GM12891 (cell line): Measurements from ENCODE around the gene RIN3.

Experiments
- POLR2A ChIP-seq: IDR thresholded peaks from 2 replicates; pipeline ENCODE4 v1.6.1; 2011; ENCODE audit warnings: low read depth, low read length, control low read depth
- TAF1 ChIP-seq: IDR thresholded peaks from 2 replicates; pipeline ENCODE4 v1.6.1; 2011; ENCODE audit warnings: low read depth, low read length, control low read depth

DNA sequence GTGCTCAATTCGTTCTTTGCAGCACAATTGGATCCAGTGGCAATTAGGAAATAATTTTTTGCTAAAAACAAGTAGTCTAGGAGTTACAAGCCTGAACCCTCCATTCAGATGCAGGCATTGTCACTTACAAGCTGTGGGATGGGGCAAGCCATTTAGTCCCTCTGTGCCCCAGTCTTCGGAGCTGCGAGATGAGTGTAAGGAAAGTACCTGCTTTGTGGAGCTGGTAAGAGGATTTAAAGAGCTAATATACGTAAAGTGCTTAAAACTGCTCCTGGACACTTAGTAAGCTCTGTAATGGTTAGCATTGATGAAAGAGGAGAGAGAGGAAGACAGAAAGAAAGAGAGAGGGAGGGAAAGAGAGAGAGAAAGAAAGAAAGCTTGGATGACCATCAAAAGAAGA lies 122.3 kb downstream of the RIN3 start:
- TF ChIP-seq POLR2A: no peak
- TF ChIP-seq TAF1: no peak
